ENCODE measurements around the gene EZR.
"Not testable (repeated sequence)": the region's sequence is repeated elsewhere in the genome, so short reads cannot be mapped to it uniquely, and the experiment has no call there.

Gene EZR

GRCh38 chr6:158841358-158841757 is 22.2 kb upstream of the EZR start:
- no peak overlapping the region for H3K27ac ChIP-seq (ENCODE audit: low read depth, low read length)
- H3K9me3 ChIP-seq (ENCODE audit: control insufficient read depth in 1 of 2, low read length in 2 of 2), result peaks cover 0 to 4% of the 10 kb centered on the region in 2 donors
- H3K36me3 ChIP-seq (ENCODE audit: control insufficient read depth in 1 of 2, insufficient read depth in 2 of 2, low read length in 2 of 2), result no peaks in the 10 kb centered on the region
- no peaks in the 10 kb centered on the region for H3K4me1 ChIP-seq (ENCODE audit: control insufficient read depth in 1 of 2, insufficient read depth in 2 of 2, low read length in 2 of 2)
- no peaks in the 10 kb centered on the region for H3K27me3 ChIP-seq (ENCODE audit: control insufficient read depth in 1 of 2, insufficient read depth in 2 of 2, low read length in 2 of 2)
- H3K4me3 ChIP-seq (ENCODE audit: low read depth in 1 of 2, low read length in 2 of 2), result no peak overlapping the region
- no peak overlapping the region for H3K9ac ChIP-seq (ENCODE audit: low read depth in 1 of 2, low read length in 2 of 2)

GRCh38 chr6:158840465-158840864 is 21.3 kb upstream of the EZR start:
- peaks cover 0 to 4% of the 10 kb centered on the region in 2 donors for H3K9me3 ChIP-seq (ENCODE audit: control insufficient read depth in 1 of 2, low read length in 2 of 2)
- no peaks in the 10 kb centered on the region for H3K27me3 ChIP-seq (ENCODE audit: control insufficient read depth in 1 of 2, insufficient read depth in 2 of 2, low read length in 2 of 2)
- no peak overlapping the region for H3K27ac ChIP-seq (ENCODE audit: low read depth, low read length)
- H3K36me3 ChIP-seq (ENCODE audit: control insufficient read depth in 1 of 2, insufficient read depth in 2 of 2, low read length in 2 of 2), result no peaks in the 10 kb centered on the region
- peaks cover 1 to 5% of the 10 kb centered on the region in 2 donors for H3K4me1 ChIP-seq (ENCODE audit: control insufficient read depth in 1 of 2, insufficient read depth in 2 of 2, low read length in 2 of 2)
- H3K4me3 ChIP-seq (ENCODE audit: low read depth in 1 of 2, low read length in 2 of 2), result no peak overlapping the region
- no peak overlapping the region for H3K9ac ChIP-seq (ENCODE audit: low read depth in 1 of 2, low read length in 2 of 2)

DNA sequence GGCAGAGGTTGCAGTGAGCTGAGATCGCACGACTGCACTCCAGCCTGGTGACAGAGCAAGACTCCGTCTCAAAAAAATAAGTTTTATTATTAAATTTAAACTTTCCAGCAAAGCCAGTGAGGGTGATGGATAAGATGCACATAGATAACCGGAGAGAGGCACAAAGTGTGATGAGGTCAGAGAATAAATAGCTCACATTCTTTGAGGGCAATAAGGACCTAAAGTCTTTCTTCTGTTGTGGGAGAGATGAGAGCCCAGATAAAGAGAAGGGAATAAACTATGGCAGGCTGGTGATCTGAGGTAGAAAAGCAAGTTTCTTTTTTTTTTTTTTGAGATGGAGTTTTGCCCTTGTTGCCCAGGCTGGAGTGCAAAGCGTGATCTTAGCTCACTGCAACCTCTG is 20.6 kb upstream of the EZR start:
- H3K36me3 ChIP-seq (ENCODE audit: control insufficient read depth in 1 of 2, insufficient read depth in 2 of 2, low read length in 2 of 2), result no peaks in the 10 kb centered on the region
- H3K27me3 ChIP-seq (ENCODE audit: control insufficient read depth in 1 of 2, insufficient read depth in 2 of 2, low read length in 2 of 2), result no peaks in the 10 kb centered on the region
- H3K27ac ChIP-seq (ENCODE audit: low read depth, low read length), result no peak overlapping the region
- no peak overlapping the region for H3K9ac ChIP-seq (ENCODE audit: low read depth in 1 of 2, low read length in 2 of 2)
- H3K9me3 ChIP-seq (ENCODE audit: control insufficient read depth in 1 of 2, low read length in 2 of 2), result peaks cover 0 to 4% of the 10 kb centered on the region in 2 donors
- H3K4me3 ChIP-seq (ENCODE audit: low read depth in 1 of 2, low read length in 2 of 2), result no peak overlapping the region
- peaks cover 6 to 8% of the 10 kb centered on the region in 2 donors for H3K4me1 ChIP-seq (ENCODE audit: control insufficient read depth in 1 of 2, insufficient read depth in 2 of 2, low read length in 2 of 2)

DNA sequence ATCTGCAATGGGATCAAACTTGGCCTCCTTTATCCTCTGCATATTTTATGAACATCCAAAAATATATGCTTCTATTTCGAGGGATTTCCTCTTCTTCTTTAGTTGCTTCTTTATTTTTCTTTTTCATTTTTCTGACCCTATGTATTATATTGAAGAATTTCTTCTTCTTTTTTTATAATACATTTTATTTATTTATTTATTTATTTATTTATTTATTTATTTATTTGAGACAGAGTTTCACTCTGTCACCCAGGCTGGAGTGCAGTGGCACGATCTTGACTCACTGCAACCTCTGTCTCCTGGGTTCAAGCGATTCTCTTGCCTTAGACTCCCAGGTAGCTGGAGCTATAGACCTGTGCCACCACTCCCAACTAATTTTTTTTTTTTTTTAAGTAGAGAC is 19.6 kb upstream of the EZR start:
- H3K9me3 ChIP-seq (ENCODE audit: control insufficient read depth in 1 of 2, low read length in 2 of 2); H3K4me3 ChIP-seq (ENCODE audit: low read depth in 1 of 2, low read length in 2 of 2); H3K27me3 ChIP-seq (ENCODE audit: control insufficient read depth in 1 of 2, insufficient read depth in 2 of 2, low read length in 2 of 2); H3K27ac ChIP-seq (ENCODE audit: low read depth, low read length); H3K4me1 ChIP-seq (ENCODE audit: control insufficient read depth in 1 of 2, insufficient read depth in 2 of 2, low read length in 2 of 2); H3K36me3 ChIP-seq (ENCODE audit: control insufficient read depth in 1 of 2, insufficient read depth in 2 of 2, low read length in 2 of 2); H3K9ac ChIP-seq (ENCODE audit: low read depth in 1 of 2, low read length in 2 of 2): not testable (repeated sequence)

- Histone ChIP-seq H3K27ac (ENCODE audit: low read depth, low read length) (no peak overlapping the region), H3K27me3 (ENCODE audit: control insufficient read depth in 1 of 2, insufficient read depth in 2 of 2, low read length in 2 of 2) (no peaks in the 10 kb centered on the region), H3K9me3 (ENCODE audit: control insufficient read depth in 1 of 2, low read length in 2 of 2) (peaks cover 0 to 4% of the 10 kb centered on the region in 2 donors), H3K9ac (ENCODE audit: low read depth in 1 of 2, low read length in 2 of 2) (no peak overlapping the region), H3K4me1 (ENCODE audit: control insufficient read depth in 1 of 2, insufficient read depth in 2 of 2, low read length in 2 of 2) (peaks cover 6 to 9% of the 10 kb centered on the region in 2 donors), H3K36me3 (ENCODE audit: control insufficient read depth in 1 of 2, insufficient read depth in 2 of 2, low read length in 2 of 2) (no peaks in the 10 kb centered on the region), H3K4me3 (ENCODE audit: low read depth in 1 of 2, low read length in 2 of 2) (no peak overlapping the region)
Observed at GRCh38 chr6:158837684-158838625, 18.8 kb upstream of the EZR start.

- H3K27me3 ChIP-seq (ENCODE audit: control insufficient read depth in 1 of 2, insufficient read depth in 2 of 2, low read length in 2 of 2), result no peaks in the 10 kb centered on the region
- H3K27ac ChIP-seq (ENCODE audit: low read depth, low read length), result no peak overlapping the region
- no peak overlapping the region for H3K4me3 ChIP-seq (ENCODE audit: low read depth in 1 of 2, low read length in 2 of 2)
- H3K9ac ChIP-seq (ENCODE audit: low read depth in 1 of 2, low read length in 2 of 2), result no peak overlapping the region
- peaks cover 6 to 9% of the 10 kb centered on the region in 2 donors for H3K4me1 ChIP-seq (ENCODE audit: control insufficient read depth in 1 of 2, insufficient read depth in 2 of 2, low read length in 2 of 2)
- no peaks in the 10 kb centered on the region for H3K36me3 ChIP-seq (ENCODE audit: control insufficient read depth in 1 of 2, insufficient read depth in 2 of 2, low read length in 2 of 2)
- H3K9me3 ChIP-seq (ENCODE audit: control insufficient read depth in 1 of 2, low read length in 2 of 2), result peaks cover 0 to 4% of the 10 kb centered on the region in 2 donors
Observed at GRCh38 chr6:158836625-158837311, 17.6 kb upstream of the EZR start.

- peak overlapping the region; percentile 38 to 46 for H3K4me3 ChIP-seq (ENCODE audit: low read depth in 1 of 2, low read length in 2 of 2)
Observed at GRCh38 chr6:158835616-158836221, 16.6 kb upstream of the EZR start.

DNA sequence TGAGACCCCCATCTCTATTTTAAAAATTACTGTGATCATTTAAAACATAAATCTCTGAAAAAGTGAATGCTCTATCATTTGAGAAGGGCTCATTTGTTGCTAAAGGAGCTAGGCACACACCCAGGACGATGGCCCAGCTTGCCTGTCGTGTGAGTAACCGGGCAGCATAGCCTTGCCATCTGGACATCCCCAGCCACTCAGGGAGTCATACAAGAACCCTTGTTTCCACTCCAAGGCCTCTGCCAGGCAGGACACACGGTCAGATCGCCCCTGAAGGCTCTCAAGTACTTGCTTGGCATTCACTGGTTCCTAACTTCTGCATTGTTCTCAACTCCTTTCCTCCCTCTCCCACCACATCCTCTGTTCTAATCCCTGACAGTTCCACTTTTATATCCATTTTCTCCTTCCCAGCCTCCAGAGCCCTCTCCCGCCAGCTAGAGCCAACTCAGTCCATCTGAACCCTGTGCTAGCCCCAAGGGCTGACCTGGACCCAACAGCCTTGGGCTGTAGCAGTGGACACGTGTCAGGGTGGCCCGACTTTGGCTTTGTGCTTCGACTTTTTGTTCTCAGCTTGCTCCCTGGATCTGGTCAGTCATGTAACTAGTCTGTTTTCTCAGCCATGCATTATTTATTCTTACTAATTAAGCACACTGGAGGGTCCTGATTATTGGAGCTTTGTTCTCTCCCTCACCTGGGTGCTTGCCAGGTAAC is 15.7 kb upstream of the EZR start:
- H3K4me1 ChIP-seq (ENCODE audit: control insufficient read depth in 1 of 2, insufficient read depth in 2 of 2, low read length in 2 of 2), result peaks cover 6 to 9% of the 10 kb centered on the region in 2 donors
- H3K9me3 ChIP-seq (ENCODE audit: control insufficient read depth in 1 of 2, low read length in 2 of 2), result no peaks in the 10 kb centered on the region
- no peaks in the 10 kb centered on the region for H3K27me3 ChIP-seq (ENCODE audit: control insufficient read depth in 1 of 2, insufficient read depth in 2 of 2, low read length in 2 of 2)
- H3K9ac ChIP-seq (ENCODE audit: low read depth in 1 of 2, low read length in 2 of 2), result peak overlapping the region in 1 of 2 donors; percentile 28
- H3K36me3 ChIP-seq (ENCODE audit: control insufficient read depth in 1 of 2, insufficient read depth in 2 of 2, low read length in 2 of 2), result no peaks in the 10 kb centered on the region
- no peak overlapping the region for H3K27ac ChIP-seq (ENCODE audit: low read depth, low read length)
- H3K4me3 ChIP-seq (ENCODE audit: low read depth in 1 of 2, low read length in 2 of 2), result peak overlapping the region in 1 of 2 donors; percentile 46

More at GRCh38 chr6:158835616-158836221, 16.6 kb upstream of the EZR start:
- Histone ChIP-seq H3K27ac (ENCODE audit: low read depth, low read length) (no peak overlapping the region), H3K9me3 (ENCODE audit: control insufficient read depth in 1 of 2, low read length in 2 of 2) (peaks cover 0 to 4% of the 10 kb centered on the region in 2 donors), H3K27me3 (ENCODE audit: control insufficient read depth in 1 of 2, insufficient read depth in 2 of 2, low read length in 2 of 2) (no peaks in the 10 kb centered on the region), H3K36me3 (ENCODE audit: control insufficient read depth in 1 of 2, insufficient read depth in 2 of 2, low read length in 2 of 2) (no peaks in the 10 kb centered on the region), H3K9ac (ENCODE audit: low read depth in 1 of 2, low read length in 2 of 2) (peak overlapping the region; percentile 20 to 28), H3K4me1 (ENCODE audit: control insufficient read depth in 1 of 2, insufficient read depth in 2 of 2, low read length in 2 of 2) (peaks cover 6 to 9% of the 10 kb centered on the region in 2 donors)

DNA sequence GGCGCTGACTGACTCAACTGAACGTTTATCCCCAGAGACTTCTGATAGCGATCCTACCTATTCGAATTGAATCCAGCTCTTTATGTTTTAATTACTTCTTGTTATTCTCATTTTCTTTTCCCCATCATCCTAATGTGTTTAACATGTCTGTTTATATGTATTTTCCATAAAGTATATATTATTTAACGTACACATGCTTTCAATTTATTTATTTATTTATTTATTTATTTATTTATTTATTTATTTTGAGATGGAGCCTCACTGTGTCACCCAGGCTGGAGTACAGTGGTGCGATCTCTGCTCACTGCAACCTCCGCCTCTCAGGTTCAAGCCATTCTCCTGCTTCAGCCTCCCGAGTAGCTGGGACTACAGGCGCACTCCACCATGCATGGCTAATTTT is 13.6 kb upstream of the EZR start:
- not testable (repeated sequence) for H3K27ac ChIP-seq (ENCODE audit: low read depth, low read length); H3K9me3 ChIP-seq (ENCODE audit: control insufficient read depth in 1 of 2, low read length in 2 of 2); H3K36me3 ChIP-seq (ENCODE audit: control insufficient read depth in 1 of 2, insufficient read depth in 2 of 2, low read length in 2 of 2); H3K4me3 ChIP-seq (ENCODE audit: low read depth in 1 of 2, low read length in 2 of 2); H3K9ac ChIP-seq (ENCODE audit: low read depth in 1 of 2, low read length in 2 of 2); H3K27me3 ChIP-seq (ENCODE audit: control insufficient read depth in 1 of 2, insufficient read depth in 2 of 2, low read length in 2 of 2); H3K4me1 ChIP-seq (ENCODE audit: control insufficient read depth in 1 of 2, insufficient read depth in 2 of 2, low read length in 2 of 2)
